ENCODE results near the gene CENPF.

DNA sequence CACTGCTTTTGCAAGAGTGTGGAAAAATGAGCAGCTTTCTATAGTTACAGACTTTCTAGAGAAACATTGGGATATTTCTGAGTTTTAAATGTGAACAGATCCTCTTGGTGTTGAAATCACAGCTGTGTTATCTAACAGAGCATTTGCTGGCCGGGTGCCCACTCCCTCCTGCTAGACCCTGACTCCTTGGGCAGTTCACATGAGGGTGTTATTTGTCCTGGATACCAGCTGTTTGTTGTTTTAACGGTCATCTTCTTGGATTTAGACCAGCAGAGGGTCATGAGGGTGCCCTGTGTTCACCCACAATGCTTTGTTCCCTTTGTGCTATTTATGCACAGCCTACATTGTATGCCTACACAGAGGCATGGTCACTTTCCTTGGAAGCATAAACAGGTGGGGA is 67.1 kb downstream of the CENPF start:
- no peak for TF ChIP-seq POLR2A (IDR thresholded peaks at IDR 0.05)
- no peak for TF ChIP-seq CTCF (IDR thresholded peaks at IDR 0.05)
- no peak for TF ChIP-seq EP300 (IDR thresholded peaks at IDR 0.05)
